Right renal cortex interstitium (tissue), 3 donors: Measurements from ENCODE around the gene BBX. TPM values are rescaled to one million over a fixed set of nuclear protein-coding genes. Genes with fewer than 3 reads are reported as not detected.
"Not testable (repeated sequence)": the region's sequence is repeated elsewhere in the genome, so short reads cannot be mapped to it uniquely, and the experiment has no call there.

Source experiments
- DNase-seq, 3 donors: peaks; one replicate each; pipeline ENCODE4 v3.0.0-alpha.2; 2013; ENCODE audit warnings: low read depth in 3 of 3, low spot score in 2 of 3
- polyA plus RNA-seq, 3 donors: library from polyadenylated mRNA; unstranded; fragments of 120-200 nt; gene quantifications; one replicate each; pipeline ENCODE4 v1.2.1, GENCODE V29; 2013; ENCODE audit not compliant: insufficient read length in 3 of 3

Gene BBX
- polyA plus RNA-seq, 3 donors: 63.8 to 72.0 (median 69.0) TPM

DNA sequence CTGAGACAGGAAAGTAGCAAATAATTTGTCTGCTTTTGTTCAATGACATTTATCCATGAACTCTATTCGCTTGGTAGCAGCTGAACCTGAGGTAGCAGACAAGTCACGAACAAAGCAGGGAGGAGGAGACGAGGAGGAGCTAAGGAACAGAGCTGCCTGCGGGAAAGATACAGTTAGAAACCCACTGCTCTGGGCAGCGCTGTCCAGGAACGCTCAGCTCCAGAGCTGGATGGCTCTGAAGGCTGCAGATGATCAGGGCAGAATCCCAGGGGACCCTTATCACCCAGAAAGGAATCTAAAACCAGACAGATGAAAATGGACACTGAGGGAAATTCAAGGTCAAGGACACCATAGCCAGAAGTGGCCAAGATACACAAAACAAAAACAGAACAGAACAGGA lies 310.3 kb downstream of the BBX start:
- DNase-seq: no peak

GRCh38 chr3:107833722-107834416 lies 311.1 kb downstream of the BBX start:
- no peak for DNase-seq

GRCh38 chr3:107835001-107835400 lies 312.2 kb downstream of the BBX start:
- DNase-seq: not testable (repeated sequence)

DNA sequence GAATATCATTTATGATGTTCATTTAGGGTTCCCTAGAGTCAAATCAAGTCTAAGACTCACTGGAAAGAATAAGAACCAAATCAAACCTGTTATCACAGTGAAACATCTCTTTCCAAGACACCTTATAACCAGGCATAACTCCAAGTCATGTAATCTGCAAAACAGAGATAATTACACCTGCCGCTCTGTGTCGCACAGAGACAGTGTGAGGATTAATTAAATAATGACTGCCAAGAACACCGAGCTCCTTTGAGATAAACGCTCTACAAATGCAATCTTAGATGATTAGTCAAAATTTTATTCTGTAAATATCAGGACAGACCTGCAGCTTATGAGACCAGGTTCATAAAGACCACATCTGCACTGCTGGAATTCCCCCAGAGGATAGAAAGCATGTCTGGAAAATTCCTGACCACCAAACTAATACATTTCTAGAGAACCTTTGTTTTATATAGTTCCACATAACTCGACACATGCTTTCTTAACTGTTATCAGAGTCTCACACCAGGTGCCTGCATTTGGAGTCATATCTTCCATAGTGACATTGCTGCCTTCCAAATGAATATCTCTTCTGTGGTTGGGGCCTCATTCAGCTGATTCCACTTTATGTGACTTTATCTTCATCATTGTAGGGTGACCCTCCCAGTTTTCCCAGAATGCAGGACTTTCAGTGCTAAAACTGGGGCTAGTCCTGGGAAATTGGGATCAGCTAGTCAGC lies 315.3 kb downstream of the BBX start:
- DNase-seq: no peak

DNA sequence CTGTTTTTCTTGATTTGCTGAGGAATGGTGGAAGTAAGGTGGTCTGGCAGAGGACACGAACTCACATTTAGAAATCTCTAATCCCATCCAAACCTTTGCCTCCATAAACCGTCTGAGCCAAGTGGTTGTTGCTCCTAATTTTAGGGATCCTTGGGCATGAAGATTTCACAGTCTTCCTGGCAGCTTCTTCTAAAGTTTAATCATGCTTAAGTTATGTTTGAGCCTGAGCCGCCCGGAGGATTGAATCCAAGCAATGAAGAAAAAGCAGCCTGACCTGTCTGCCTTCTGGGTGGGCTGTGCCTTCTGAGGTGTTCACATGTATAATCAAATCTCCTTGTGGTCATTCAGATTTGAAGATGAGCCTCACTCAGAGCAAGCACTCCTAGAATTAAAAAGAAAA lies 319.1 kb downstream of the BBX start:
- DNase-seq: no peak

GRCh38 chr3:107842940-107843339 lies 320.2 kb downstream of the BBX start:
- DNase-seq: no peak

- DNase-seq: no peak
These were observed 322.9 kb downstream of the BBX start for GRCh38 chr3:107845380-107846278.

DNA sequence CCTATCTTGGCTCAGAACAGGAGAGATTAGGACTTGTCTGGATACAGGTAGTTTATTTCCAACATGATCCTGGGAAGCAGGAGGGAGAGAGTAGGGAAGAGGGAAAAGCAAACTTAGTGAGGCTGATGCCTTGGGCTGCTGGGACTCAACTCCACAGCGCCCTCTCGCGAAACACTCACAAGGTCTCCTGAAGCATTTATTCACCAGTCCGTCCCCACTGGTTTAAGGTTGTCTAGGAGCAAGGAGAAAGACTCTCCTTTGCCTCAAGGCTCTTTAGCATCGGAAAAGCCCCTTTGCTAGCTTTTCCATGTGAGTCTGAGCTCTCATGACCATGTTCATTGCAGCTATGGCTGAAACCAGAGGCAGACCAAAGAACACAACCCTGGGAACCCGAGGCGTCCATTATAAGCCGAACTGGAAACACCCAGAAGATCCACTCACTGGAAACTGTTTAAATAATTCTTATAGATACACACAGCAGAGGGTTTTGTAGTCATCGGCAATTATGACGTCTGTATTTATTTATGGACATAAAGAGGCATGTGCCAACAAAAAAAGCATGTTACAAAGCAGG lies 323.6 kb downstream of the BBX start:
- DNase-seq: peak; percentile 35 to 53 (median 44)

- DNase-seq: no peak
These were observed 325.0 kb downstream of the BBX start for GRCh38 chr3:107847791-107848190.

DNA sequence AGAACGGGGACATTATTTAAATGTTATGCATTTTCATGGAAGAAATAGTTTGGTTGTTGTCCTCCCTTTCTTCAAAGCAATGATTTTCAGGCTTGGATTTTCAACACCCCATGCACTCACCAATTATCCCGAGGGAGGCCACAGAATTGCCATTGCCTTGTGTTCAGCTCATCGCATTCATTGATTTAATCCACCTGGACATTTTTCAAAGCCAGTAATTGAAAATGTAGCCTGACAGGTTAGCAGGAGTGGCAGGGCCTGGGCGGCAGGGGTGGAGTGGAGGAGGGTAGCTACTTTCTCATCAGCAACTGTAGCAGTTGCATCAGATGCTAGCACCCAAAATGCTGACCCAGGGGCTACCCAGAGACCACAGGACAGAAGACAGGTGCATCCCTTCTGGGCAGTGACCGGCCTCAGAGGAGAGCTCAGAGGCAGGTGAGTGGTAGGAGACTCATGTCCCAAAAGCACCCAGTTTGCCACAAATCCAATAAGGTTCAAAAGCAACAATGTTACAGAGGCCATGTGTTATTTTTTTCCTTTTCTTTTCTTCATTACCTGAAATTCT lies 325.7 kb downstream of the BBX start:
- DNase-seq: no peak

DNA sequence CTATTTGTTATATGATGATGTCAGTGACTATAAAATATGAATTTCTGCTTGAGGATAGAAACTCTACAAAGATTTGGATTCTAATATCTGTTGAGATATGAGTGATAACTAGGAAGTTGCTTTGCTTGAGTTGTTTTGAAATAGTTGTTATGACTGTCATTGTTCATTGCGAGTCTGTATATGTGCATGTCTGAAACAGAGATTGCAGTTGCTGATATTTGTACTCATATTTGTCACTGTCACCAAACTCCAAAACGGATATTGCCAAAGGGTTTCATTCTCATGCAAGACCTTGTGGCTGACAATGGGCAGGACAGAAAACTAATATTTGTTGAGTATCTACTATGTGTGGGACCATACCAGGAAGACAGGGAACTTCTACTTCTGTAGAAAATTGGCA lies 327.9 kb downstream of the BBX start:
- DNase-seq: no peak

DNA sequence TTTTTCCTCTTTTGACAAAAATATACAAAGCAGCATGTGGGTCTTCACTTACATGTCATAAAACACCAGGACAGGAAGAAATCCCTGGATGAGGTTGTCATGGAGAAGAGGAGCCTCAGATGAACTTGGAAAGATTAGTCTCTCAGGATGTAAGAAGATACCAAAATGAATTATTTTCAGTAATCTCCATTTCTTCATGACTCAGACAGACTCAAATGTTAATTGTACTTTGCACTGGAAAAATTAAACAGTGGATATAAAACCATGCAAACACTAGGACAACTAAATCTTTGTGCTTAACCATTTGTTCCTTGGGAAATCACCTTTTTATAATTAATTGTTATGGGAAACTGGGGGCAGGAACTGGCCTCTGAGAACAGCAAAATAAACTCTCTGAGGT lies 331.1 kb downstream of the BBX start:
- DNase-seq: no peak

- DNase-seq: no peak
These were observed 332.0 kb downstream of the BBX start for GRCh38 chr3:107854733-107855132.

DNA sequence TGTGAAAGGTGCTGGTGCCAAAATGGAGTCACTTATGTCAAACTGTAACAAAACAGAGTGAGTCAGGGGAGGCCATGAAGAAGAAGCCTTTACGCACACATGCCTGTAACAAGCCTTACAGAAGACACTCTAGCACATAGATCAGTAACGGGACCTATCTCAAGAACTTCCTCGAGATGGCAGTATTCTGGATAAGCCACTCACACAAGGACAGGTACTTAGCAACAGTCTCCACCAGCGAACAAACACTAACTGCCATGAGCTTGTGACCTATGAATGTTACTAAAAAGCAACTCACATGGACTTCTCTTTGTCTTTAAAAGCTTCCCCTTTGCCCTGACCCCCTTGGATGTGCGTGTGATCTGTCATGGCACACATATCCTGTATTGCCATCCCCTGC lies 332.9 kb downstream of the BBX start:
- DNase-seq: no peak

- no peak for DNase-seq
These were observed 335.1 kb downstream of the BBX start for GRCh38 chr3:107857854-107858253.

GRCh38 chr3:107858876-107859275 lies 336.1 kb downstream of the BBX start:
- no peak for DNase-seq

Other genes starting within 250 kb of the BBX start
- gene CCDC54, start 145.5 kb upstream of the BBX start, polyA plus RNA-seq: under 1 TPM; 0.11 to 0.25 (median 0.14) TPM